Neural cell (in vitro differentiated cells): ENCODE data around the gene CLTCL1.

Source experiments
- CTCF ChIP-seq: fragments of 450-650 bp; IDR thresholded peaks from 2 replicates; pipeline ENCODE4 v1.5.1; 2014; ENCODE audit warnings: antibody characterized with exemption, mild to moderate bottlenecking, moderate library complexity; ENCODE audit not compliant: poor library complexity, severe bottlenecking
- EP300 ChIP-seq: fragments of 450-650 bp; conservative IDR thresholded peaks from 2 replicates; pipeline ENCODE4 v1.6.1; 2014; ENCODE audit warnings: antibody characterized with exemption, mild to moderate bottlenecking, moderate library complexity; ENCODE audit not compliant: poor library complexity, severe bottlenecking
- EZH2 ChIP-seq: fragments of 200-600, 300-800 bp; shearing (Covaris generic), sonication (generic); IDR thresholded peaks from 2 replicates; pipeline ENCODE4 v1.6.1; 2014; ENCODE audit warnings: antibody characterized with exemption, low read length, borderline replicate concordance, mild to moderate bottlenecking; ENCODE audit not compliant: insufficient read depth, poor library complexity, severe bottlenecking
- MXI1 ChIP-seq: fragments of 450-650 bp; conservative IDR thresholded peaks from 2 replicates; pipeline ENCODE4 v1.6.1; 2014; ENCODE audit warnings: antibody characterized with exemption, mild to moderate bottlenecking; ENCODE audit not compliant: poor library complexity, severe bottlenecking
- POLR2AphosphoS5 ChIP-seq: IDR thresholded peaks from 2 replicates; pipeline ENCODE4 v1.6.1; 2012
- RAD21 ChIP-seq: fragments of 450-650 bp; conservative IDR thresholded peaks from 2 replicates; pipeline ENCODE4 v1.6.1; 2014; ENCODE audit warnings: antibody characterized with exemption, mild to moderate bottlenecking, moderate library complexity
- REST ChIP-seq: IDR thresholded peaks from 2 replicates; pipeline ENCODE4 v1.6.1; 2012; ENCODE audit warnings: borderline replicate concordance
- SMC3 ChIP-seq: fragments of 450-650 bp; conservative IDR thresholded peaks from 2 replicates; pipeline ENCODE4 v1.6.1; 2014; ENCODE audit warnings: antibody characterized with exemption, mild to moderate bottlenecking, moderate library complexity; ENCODE audit not compliant: poor library complexity
- TAF1 ChIP-seq: IDR thresholded peaks from 2 replicates; pipeline ENCODE4 v1.6.1; 2012; ENCODE audit warnings: low read depth

GRCh38 chr22:19275513-19275912, 16.0 kb downstream of the CLTCL1 start:
- TF ChIP-seq CTCF (no peak), SMC3 (no peak), REST (no peak), EP300 (no peak), POLR2AphosphoS5 (no peak), EZH2 (no peak), TAF1 (no peak), MXI1 (no peak), RAD21 (no peak)
